HG03095 (cell line): ENCODE data around the gene CYP27A1.

Source experiments
- ATAC-seq: cut with Tn5 transposase; IDR thresholded peaks from one replicate; pipeline ENCODE4 v1.9.1; 2021; ENCODE audit warnings: moderate library complexity; ENCODE audit not compliant: unreplicated experiment

Gene CYP27A1

DNA sequence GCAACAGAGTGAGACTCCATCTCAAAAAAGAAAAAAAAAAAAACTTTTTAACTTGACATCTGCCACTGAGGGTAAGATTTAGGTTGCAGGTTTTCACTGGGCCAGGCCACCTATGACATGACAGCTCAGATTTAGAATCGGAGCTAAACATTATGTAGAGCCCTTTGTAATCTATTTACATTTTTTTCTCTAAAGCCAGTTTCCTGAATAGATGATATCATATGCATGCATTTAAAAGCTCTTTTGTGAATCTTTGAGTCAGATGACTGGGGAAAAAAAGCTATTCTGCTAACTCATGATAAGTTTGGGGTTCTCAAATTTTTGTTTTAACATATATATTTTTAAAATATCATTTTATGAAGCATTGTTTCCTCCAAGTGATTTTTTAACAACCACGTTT lies 28.3 kb downstream of the CYP27A1 start:
- ATAC-seq: no peak

DNA sequence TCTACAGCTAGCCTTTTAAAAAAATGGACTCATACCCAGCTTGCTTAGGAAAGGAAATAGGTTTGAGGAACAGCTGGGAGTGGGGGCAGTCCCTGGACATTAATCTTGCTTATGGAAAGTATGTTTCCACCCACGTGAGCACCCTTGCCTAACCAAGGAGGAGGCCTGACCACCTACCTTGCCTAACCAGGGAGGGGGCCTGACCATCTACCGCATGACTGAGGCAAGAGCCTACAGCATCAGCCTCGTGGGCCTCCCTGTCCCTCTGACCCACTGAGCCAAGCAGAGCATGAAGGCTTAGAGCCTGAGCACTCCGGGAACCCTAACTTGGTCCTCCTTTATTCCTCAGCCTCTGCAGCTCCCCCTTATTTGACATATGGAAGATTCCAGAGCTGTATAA lies 29.4 kb downstream of the CYP27A1 start:
- ATAC-seq: no peak

DNA sequence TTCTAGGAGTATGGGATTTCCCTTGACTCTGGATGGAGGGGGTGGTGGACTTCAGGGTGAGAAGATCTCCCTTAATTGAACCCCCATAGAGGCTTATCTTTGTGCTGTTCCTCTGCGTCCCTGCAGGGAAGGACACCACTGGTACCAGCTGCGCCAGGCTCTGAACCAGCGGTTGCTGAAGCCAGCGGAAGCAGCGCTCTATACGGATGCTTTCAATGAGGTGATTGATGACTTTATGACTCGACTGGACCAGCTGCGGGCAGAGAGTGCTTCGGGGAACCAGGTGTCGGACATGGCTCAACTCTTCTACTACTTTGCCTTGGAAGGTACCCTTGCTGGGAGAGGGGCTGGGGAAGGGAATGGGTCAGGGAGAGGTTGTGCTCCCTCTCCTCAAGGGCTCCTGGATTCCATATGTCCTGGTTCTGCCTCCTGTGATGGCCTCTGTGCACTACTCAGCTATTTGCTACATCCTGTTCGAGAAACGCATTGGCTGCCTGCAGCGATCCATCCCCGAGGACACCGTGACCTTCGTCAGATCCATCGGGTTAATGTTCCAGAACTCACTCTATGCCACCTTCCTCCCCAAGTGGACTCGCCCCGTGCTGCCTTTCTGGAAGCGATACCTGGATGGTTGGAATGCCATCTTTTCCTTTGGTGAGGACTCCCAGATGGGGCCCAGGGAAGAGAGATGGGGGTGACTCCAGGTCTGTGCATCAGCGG lies 30.3 kb downstream of the CYP27A1 start:
- no peak for ATAC-seq

DNA sequence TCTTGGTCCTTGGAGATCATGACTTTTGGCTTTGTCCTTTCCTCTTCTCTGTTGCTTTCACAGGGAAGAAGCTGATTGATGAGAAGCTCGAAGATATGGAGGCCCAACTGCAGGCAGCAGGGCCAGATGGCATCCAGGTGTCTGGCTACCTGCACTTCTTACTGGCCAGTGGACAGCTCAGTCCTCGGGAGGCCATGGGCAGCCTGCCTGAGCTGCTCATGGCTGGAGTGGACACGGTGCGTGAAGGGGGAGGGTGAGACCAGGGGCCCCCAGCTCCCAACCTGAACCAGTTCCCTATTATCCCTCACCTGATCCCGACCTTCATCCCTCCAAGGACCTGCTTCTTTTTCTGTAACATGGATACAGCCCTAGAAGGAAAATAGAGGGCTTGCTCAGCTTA lies 30.9 kb downstream of the CYP27A1 start:
- ATAC-seq: no peak

DNA sequence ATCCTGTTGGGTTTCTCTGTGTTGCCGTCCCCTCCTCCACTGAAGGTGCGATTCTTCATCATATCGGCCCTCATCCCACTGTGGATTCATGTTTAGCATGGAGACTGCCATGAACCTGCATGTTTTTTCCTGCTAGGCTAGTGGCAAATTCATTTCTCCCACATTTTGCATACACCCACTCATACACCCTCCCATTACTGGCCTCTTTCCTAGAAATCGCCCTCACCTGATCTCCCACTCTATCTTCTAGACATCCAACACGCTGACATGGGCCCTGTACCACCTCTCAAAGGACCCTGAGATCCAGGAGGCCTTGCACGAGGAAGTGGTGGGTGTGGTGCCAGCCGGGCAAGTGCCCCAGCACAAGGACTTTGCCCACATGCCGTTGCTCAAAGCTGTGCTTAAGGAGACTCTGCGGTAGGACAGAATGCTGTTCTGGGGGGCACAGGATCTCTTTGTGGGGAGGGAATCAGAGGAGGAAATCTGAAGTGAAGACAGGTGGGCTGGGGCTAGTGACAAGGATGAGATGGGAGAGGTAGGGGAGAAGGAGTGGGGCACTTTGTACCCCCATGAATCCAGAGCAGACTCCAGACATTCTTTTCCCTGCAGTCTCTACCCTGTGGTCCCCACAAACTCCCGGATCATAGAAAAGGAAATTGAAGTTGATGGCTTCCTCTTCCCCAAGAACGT lies 32.0 kb downstream of the CYP27A1 start:
- ATAC-seq: no peak

DNA sequence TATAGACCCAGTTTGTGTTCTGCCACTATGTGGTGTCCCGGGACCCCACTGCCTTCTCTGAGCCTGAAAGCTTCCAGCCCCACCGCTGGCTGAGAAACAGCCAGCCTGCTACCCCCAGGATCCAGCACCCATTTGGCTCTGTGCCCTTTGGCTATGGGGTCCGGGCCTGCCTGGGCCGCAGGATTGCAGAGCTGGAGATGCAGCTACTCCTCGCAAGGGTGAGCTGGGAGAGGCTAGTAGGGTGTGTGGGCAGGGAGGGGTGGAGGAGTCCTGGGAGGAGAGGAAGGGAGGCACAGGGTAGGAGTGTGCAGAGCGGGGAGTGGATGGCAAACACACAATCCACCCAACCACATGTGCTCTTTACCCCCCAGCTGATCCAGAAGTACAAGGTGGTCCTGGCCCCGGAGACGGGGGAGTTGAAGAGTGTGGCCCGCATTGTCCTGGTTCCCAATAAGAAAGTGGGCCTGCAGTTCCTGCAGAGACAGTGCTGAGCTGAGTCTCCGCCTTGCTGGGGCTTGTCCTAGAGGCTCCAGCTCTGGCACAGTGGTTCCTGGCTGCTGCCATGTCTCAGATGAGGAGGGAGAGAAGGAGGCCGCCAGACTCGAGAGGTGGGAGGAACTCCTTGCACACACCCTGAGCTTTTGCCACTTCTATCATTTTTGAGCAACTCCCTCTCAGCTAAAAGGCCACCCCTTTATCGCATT lies 32.7 kb downstream of the CYP27A1 start:
- no peak for ATAC-seq

DNA sequence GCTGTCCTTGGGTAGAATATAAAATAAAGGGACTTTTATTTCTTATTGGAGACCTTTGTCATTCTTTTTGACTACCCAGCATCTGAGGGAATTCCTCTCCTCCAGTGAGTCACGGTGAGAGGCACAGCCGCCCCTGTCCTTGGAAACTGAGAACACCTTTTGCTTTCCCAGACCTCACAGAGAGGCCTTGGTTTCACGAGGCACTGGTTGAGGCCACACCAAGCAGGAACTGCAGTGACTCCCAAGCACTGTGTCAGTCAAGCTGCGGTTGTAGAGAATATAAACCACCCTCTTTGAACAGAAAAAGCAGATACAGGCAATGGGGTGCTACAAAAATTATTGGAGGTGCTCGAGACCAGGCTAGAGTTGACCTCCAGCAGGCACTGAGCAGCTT lies 33.3 kb downstream of the CYP27A1 start:
- no peak for ATAC-seq

DNA sequence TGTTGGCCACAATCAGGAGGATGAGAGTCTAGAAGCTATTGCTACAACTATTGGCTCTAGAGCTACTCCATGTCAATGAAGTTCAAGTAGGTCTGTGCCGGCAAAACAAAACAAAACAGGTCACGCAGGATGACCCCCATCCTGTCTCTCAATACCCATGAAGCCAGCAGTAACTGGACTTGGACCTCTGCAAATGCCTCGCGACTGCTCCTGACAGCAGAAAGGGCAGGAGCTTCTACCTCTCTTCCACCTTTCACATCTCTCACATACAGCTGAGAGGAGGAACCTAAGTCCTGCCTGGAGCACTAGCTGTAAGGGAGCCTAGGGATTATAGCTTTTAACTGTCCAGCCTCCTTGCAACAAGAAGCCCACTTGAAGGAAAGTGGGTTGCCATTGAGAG lies 33.7 kb downstream of the CYP27A1 start:
- ATAC-seq: no peak

DNA sequence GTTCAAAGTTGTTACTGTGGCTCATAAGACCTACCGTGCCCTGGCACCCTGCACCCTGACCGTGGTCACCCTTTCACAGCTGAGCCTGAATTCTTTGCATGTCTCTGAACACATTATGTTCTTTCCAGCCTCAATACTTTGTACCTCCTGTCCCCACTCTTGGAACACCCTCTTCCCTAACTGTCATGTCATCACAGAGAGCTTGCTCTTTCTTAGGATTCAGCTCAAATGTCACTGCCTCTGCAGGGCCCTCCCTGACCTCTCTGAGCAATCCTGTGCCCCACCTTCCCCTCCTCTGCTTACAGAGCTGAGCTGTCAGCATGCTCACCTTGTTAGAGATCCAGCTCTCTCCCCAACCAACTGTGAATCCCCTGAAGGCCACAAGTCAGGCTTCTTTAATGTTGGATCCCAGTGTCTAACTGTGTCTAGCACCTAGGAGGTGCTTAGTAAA lies 34.6 kb downstream of the CYP27A1 start:
- ATAC-seq: no peak

DNA sequence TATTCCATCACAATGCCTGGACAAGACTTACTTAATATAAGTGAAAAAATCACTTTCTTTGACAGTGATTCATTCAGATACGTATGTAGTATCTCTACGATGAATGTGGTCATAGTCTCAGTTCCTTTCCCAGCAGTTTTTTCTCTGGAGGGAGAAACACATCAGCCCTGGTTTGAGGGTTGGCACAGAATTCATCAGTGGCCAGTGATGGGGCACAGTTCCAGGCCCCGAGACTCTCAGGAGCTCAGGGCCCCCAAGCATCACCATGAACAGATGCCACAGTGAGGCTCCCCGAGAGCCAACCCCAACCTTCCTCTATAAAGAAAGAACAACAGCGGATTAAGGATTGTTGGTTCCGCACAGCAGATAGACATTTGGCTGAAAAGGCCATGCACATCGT lies 37.1 kb downstream of the CYP27A1 start:
- ATAC-seq: no peak

DNA sequence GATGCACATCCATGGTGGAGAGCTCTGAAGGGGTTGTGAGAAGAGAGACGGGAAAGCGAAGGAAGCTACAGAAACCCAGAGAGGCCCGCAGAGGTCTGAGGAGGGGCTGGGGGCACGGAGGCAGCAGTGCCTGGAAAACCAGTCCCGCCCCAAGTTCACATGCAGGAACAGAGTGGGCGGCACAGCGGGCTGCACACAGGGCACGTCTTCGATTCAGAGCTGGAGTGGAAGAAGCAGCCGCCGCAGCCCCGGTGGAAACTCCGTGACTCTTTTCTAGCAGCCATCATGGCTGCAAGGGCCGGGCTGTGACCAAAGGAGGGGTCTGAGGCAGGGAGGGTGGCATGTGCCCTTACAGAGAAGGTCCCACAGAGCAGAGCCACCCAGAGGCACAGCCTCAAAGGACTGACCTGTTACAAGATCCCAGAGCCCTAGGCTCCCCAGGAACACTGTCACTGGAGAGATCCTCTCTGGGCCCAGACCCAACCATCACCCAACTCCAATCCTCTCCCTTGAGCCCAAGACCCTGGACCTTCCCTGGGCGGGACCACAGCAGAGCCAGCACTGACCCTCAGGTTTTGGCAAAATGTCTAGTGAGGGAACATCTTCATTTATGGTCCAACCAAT lies 38.9 kb downstream of the CYP27A1 start:
- no peak for ATAC-seq

DNA sequence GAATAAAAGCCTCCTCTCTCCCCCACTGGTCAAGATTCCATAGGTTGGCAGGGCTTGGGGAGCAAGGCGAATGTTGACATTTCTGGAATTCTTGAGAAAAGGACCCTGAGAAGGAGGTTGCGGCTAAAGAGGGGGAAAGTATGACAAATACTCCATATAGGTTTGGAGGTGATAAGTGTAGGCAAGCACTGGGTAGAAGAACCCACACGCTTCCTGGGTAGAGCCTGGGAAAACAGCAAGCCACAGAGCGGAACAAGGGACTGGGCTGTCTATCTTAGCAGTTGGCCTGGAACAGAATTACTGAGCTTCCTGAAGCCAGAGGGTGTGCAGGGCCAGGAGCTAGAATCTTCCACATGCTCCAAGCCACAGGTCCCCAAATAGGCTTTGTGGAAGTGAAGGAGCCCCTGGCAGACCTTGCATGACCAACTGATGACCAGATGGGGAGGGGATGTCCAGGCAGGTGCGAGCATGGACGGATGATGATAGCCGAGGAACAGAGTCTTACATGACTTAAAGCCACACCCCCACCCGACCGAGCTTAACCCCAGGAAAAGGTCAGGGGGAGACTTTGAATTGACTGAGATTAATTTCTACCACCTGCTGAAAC lies 39.8 kb downstream of the CYP27A1 start:
- no peak for ATAC-seq

DNA sequence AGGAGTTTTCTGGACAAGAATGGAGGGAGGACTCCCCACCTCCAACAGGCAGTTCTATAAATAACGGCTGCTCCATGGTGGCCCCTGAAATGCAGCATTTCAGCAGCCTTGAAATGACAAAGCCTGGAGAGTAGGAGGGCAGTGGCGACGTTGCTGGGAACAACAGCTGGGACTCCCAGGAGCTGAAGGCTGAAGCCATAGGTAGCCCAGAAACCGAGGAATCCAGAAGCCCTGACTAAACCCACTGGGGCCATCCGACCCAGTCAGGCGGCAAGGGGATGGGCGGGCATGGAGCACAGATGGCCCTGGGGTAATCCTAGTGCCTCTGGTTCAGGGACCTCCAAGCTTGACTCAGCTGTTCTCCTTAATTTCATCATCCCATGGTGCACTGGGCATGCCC lies 40.7 kb downstream of the CYP27A1 start:
- no peak for ATAC-seq

DNA sequence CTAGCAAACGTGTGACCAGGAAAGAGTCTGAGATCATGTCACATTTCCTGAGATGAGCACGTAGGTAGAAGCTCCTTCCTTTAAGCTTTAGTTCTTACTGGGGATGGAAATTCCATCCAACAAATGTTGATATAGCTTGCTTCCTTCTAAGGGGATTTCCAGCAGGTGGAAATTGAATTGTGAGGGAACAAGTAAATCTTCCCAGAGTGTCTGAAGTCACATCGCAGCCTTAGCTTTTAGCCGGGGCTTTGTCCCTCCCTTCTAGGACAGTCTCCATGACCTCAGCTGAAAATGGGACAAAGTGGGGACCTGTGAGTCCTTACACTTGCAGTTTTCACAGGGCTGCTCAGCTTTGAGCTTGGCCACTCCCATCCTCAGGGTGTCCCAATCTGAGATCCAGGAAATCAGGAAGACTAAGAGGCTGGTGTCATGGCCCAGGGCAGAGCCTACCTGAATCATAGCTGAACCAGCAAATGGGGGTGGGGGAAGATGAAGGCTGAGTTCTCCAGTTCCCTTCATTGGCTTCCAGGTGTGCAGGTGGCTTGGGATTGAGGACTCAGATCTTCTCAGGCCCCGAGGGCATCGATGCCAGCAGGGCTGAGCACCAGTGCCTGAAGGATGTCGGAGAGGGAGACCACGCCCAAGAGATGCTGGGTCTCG lies 41.4 kb downstream of the CYP27A1 start:
- no peak for ATAC-seq

DNA sequence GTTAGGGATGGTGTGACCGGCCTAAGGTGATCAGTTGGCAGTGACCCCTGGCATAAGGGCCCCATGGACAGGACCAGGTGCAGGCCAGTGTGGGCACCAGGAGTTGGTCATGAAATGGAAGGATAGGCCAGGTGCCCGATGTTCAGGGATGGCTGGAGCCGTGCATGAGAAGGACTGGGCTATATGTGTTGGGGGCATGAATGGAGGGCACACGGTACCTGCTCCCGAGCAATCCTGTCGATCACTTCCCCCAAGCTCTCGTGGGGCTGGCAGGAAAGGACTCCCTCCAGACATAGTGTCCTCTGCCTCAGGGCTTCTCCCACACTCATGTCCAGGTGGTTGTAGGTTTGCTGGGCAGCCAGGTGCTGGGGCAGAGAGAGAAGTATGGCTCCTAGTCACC lies 42.1 kb downstream of the CYP27A1 start:
- ATAC-seq: no peak

DNA sequence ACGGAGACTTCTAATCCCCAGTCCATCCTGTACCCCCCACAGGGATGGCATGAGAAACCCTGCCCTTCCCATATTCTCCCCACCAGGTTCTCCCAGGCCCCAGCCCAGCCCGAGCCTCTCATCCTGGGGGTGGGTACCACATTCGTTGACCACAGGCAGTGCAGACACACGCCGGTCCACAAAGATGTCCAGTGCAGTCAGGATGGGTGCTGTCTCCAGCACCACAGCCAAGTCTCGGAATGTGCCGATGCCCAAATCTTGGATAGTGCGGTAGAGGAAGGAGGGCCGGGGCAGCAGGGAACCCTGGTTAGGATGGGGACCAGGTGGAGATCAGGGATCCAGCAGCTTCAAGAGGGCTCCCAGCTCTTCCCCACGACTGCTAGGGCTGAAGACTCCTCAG lies 44.8 kb downstream of the CYP27A1 start:
- no peak for ATAC-seq

DNA sequence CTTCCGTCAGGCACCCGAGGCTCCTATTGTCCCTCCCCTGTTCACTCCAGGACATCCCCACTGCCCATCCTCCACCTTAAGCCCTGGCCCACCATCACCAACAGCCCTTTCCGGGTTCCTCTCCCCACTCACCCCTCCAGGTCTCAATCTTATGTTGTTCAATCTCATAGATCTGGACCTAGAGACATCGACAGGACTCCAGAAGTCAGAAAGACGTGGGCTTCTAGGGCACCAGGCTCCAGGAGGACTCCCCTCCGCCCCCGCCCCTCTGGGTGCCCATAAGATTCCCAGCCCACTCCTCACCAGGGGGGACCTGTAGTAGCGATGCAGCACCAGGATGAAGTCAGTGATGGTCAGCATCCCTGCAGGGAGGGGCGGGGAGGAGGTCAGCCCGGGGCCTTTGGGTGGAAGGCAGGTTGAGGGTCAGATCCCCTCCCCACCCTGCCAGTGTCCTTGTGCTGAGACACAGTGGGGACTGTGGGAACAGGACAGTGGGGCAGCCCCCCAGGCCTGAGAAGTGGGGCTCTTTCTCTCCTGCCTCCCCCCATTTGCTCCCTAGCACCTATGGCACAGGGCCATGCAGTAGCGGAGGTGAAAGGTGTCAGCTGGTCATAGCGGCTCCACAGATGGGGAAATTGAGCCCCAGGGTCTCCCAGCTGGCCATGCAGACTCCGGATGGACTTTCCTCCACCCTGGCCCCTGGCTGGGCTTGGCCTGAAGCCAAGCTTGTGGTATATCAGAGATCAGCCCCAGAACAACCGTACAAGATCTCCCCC lies 45.9 kb downstream of the CYP27A1 start:
- no peak for ATAC-seq

DNA sequence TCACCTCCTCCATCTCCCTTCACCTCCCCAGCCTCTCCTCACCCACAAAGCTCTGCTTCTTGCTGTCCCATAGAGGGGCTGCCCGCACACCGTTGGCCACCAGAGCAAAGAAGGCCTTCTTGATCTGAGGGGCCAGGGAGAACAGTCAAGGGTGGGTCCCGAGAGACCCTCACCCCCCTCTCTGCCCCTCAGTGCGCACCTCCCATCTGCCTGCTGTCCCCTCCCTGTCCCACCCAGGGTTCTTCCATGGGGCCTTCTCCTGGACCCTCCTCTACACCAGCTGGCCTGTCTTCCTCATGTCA lies 46.5 kb downstream of the CYP27A1 start:
- no peak for ATAC-seq

DNA sequence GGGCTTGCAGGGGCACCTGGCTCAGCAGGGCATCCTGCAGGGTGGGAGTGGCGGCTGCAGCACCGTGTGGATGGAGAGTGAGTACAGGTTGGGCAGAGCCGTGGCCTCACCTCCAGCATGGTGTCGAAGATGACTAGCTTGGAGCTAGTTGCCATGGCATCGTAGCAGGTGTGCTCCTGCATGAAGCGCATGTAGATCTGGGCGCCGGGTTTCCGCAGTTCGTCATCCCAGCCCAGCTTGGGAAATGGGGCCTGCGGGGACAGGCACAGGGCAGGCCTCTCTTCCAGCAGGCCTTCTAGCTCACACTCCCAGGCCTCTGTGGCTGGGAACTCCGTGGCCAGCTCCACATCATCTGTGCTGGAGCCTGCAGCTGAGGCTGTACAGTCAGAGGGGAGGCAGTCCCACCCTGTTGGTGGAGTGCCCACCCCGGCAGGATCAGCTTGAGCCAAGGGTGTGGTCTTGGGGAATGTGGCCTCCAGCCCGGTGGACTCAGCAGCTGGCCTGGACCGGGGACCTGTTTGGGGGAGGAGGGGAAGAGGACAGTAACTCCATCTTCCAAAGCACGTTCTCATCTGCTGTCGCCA lies 48.0 kb downstream of the CYP27A1 start:
- no peak for ATAC-seq
